Testis (tissue), 2 donors: ENCODE results near the gene PRKX.

Source experiments
- POLR2A ChIP-seq: fragments of 450-650 bp; IDR thresholded peaks from one replicate; pipeline ENCODE4 v1.6.1; 2017; ENCODE audit warnings: antibody characterized with exemption, mild to moderate bottlenecking, moderate library complexity
- TF ChIP-seq, protein P1 (sequence below), 3 experiments: fragments of 450-650 bp in 2 of 3; fragments of 200-600 bp in 1 of 3; sonication (generic) in 1 of 3; IDR thresholded peaks; one replicate each; pipeline ENCODE4 v1.5.1; 2016 to 2019; ENCODE audit warnings: antibody characterized with exemption in 3 of 3, mild to moderate bottlenecking in 2 of 3, moderate library complexity in 1 of 3

DNA sequence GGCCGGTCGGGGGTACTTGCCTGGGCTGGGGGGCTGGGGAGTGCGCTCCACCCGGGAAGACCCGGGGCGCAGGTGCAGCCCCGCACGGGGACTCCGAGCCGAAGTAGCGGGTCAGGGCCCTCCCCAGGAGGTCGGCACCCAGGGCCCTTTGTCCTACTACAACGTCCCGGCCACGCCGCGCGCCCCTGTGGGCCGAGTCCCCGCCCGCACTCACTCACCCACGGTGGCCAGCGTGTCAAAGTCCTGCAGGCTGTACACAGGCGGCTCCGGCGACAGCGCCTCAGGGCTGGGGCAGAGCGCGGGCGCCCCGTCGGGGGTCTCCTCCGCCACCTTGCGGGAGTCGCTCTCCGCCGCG is 602 bp downstream of the PRKX start:
- TF ChIP-seq, protein P1, sequence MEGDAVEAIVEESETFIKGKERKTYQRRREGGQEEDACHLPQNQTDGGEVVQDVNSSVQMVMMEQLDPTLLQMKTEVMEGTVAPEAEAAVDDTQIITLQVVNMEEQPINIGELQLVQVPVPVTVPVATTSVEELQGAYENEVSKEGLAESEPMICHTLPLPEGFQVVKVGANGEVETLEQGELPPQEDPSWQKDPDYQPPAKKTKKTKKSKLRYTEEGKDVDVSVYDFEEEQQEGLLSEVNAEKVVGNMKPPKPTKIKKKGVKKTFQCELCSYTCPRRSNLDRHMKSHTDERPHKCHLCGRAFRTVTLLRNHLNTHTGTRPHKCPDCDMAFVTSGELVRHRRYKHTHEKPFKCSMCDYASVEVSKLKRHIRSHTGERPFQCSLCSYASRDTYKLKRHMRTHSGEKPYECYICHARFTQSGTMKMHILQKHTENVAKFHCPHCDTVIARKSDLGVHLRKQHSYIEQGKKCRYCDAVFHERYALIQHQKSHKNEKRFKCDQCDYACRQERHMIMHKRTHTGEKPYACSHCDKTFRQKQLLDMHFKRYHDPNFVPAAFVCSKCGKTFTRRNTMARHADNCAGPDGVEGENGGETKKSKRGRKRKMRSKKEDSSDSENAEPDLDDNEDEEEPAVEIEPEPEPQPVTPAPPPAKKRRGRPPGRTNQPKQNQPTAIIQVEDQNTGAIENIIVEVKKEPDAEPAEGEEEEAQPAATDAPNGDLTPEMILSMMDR (IDR thresholded peaks at IDR 0.05) = no peak
- TF ChIP-seq POLR2A = no peak
